NCI-H2107 (cell line): Measurements from ENCODE around the gene NUDT16L1.

ENCODE experiments used
- DNase-seq: peaks from one replicate; lab custom pipeline; 2025; lab: John Stamatoyannopoulos, UW

Gene NUDT16L1

GRCh38 chr16:4682616-4683254 is 10.6 kb upstream of the NUDT16L1 start:
- DNase-seq: peak; percentile 48

GRCh38 chr16:4683255-4684057 is 9.9 kb upstream of the NUDT16L1 start:
- DNase-seq: no peak

GRCh38 chr16:4684058-4684715 is 9.2 kb upstream of the NUDT16L1 start:
- DNase-seq: no peak

GRCh38 chr16:4684763-4685162 is 8.6 kb upstream of the NUDT16L1 start:
- no peak for DNase-seq

- no peak for DNase-seq
Observed at GRCh38 chr16:4685292-4685691, 8.1 kb upstream of the NUDT16L1 start.

GRCh38 chr16:4685776-4686496 is 7.4 kb upstream of the NUDT16L1 start:
- DNase-seq: no peak

- DNase-seq: no peak
Observed at GRCh38 chr16:4686497-4687210, 6.7 kb upstream of the NUDT16L1 start.

- no peak for DNase-seq
Observed at GRCh38 chr16:4687416-4687815, 5.9 kb upstream of the NUDT16L1 start.

- DNase-seq: no peak
Observed at GRCh38 chr16:4687946-4688673, 5.3 kb upstream of the NUDT16L1 start.

GRCh38 chr16:4688674-4689045 is 4.7 kb upstream of the NUDT16L1 start:
- DNase-seq: no peak

- no peak for DNase-seq
Observed at GRCh38 chr16:4689091-4689671, 4.2 kb upstream of the NUDT16L1 start.

- no peak for DNase-seq
Observed at GRCh38 chr16:4689864-4690704, 3.3 kb upstream of the NUDT16L1 start.

- no peak for DNase-seq
Observed at GRCh38 chr16:4690946-4691665, 2.3 kb upstream of the NUDT16L1 start.

- DNase-seq: no peak
Observed at GRCh38 chr16:4691666-4692412, 1.5 kb upstream of the NUDT16L1 start.

- DNase-seq: no peak
Observed at GRCh38 chr16:4692460-4693295, 684 bp upstream of the NUDT16L1 start.

- DNase-seq: no peak
Observed at GRCh38 chr16:4693956-4694641, 737 bp downstream of the NUDT16L1 start.
